C4-2B (cell line): ENCODE measurements around the gene DCST2.

Experiments
- CTCF ChIP-seq: fragments of 450-650 bp; conservative IDR thresholded peaks from 2 replicates; pipeline ENCODE4 v1.5.1; 2017; ENCODE audit warnings: mild to moderate bottlenecking
- ZFX ChIP-seq: fragments of 450-650 bp; IDR thresholded peaks from 2 replicates; pipeline ENCODE4 v1.6.1; 2017

GRCh38 chr1:155037043-155037442, 3.5 kb upstream of the DCST2 start:
- TF ChIP-seq CTCF = no peak
- no peak for TF ChIP-seq ZFX
